ENCODE data around the gene FAM118B.

Gene FAM118B

GRCh38 chr11:126211236-126212088, at the start of gene FAM118B, which contains the start of gene RPUSD4:
FAM118B (plus strand) TSS chr11:126211782; CDS start chr11:126235002, 23,220 bp downstream.
RPUSD4 (minus strand) TSS chr11:126211650; CDS start chr11:126211638, 12 bp downstream.
- peak; percentile 97 to 99 for DNase-seq (ENCODE audit: low read depth in 2 of 2)

- no peak for DNase-seq (ENCODE audit: low read depth in 2 of 2)
These were observed 49.1 kb upstream of the FAM118B start for GRCh38 chr11:126162306-126163030.

- DNase-seq (ENCODE audit: low read depth in 2 of 2), result no peak
These were observed 48.4 kb upstream of the FAM118B start for GRCh38 chr11:126163074-126163700.

GRCh38 chr11:126163779-126164178, 47.8 kb upstream of the FAM118B start:
- no peak for DNase-seq (ENCODE audit: low read depth in 2 of 2)

- no peak for DNase-seq (ENCODE audit: low read depth in 2 of 2)
These were observed 46.8 kb upstream of the FAM118B start for GRCh38 chr11:126164781-126165180.

- no peak for DNase-seq (ENCODE audit: low read depth in 2 of 2)
These were observed 46.3 kb upstream of the FAM118B start for GRCh38 chr11:126165311-126165720.

GRCh38 chr11:126165757-126166156, 45.8 kb upstream of the FAM118B start:
- no peak for DNase-seq (ENCODE audit: low read depth in 2 of 2)

- no peak for DNase-seq (ENCODE audit: low read depth in 2 of 2)
These were observed 45.2 kb upstream of the FAM118B start for GRCh38 chr11:126166413-126166812.

GRCh38 chr11:126167488-126167887, 44.1 kb upstream of the FAM118B start:
- DNase-seq (ENCODE audit: low read depth in 2 of 2), result no peak

- DNase-seq (ENCODE audit: low read depth in 2 of 2), result no peak
These were observed 42.3 kb upstream of the FAM118B start for GRCh38 chr11:126169291-126169690.

- no peak for DNase-seq (ENCODE audit: low read depth in 2 of 2)
These were observed 39.0 kb upstream of the FAM118B start for GRCh38 chr11:126172596-126173038.

GRCh38 chr11:126173257-126173656, 38.3 kb upstream of the FAM118B start:
- DNase-seq (ENCODE audit: low read depth in 2 of 2), result no peak

GRCh38 chr11:126174816-126175215, 36.8 kb upstream of the FAM118B start:
- DNase-seq (ENCODE audit: low read depth in 2 of 2), result no peak

GRCh38 chr11:126175393-126175792, 36.2 kb upstream of the FAM118B start:
- no peak for DNase-seq (ENCODE audit: low read depth in 2 of 2)

- no peak for DNase-seq (ENCODE audit: low read depth in 2 of 2)
These were observed 34.6 kb upstream of the FAM118B start for GRCh38 chr11:126176853-126177470.

- DNase-seq (ENCODE audit: low read depth in 2 of 2), result no peak
These were observed 29.4 kb upstream of the FAM118B start for GRCh38 chr11:126181939-126182730.

- DNase-seq (ENCODE audit: low read depth in 2 of 2), result no peak
These were observed 28.7 kb upstream of the FAM118B start for GRCh38 chr11:126182787-126183445.

GRCh38 chr11:126185259-126186024, 26.1 kb upstream of the FAM118B start:
- DNase-seq (ENCODE audit: low read depth in 2 of 2), result no peak

- DNase-seq (ENCODE audit: low read depth in 2 of 2), result no peak
These were observed 25.4 kb upstream of the FAM118B start for GRCh38 chr11:126186025-126186698.

Data from stimulated activated CD4-positive, alpha-beta T cell treated with anti-CD3 and anti-CD28 coated beads, Interleukin-12 subunit alpha, Interleukin-12 subunit beta, amount 100 ng/mL, for 24 hours (primary cell).